Measurements from ENCODE around the gene SREBF1. TPM values are rescaled to one million over a fixed set of nuclear protein-coding genes. Genes with fewer than 3 reads are reported as not detected.

Gene SREBF1
- total and polyA plus RNA-seq, 10 of the 15 experiments (the other 5 are each of a cell fraction or from before 2014, with no cell fraction given): 1.4 to 84.6 (median 20.4) TPM

GRCh38 chr17:17812211-17813054 lies 24.4 kb downstream of the SREBF1 start (continued):
- peak; percentile 64; the same call in 1 of the 2 replicates for TF ChIP-seq ZBTB33 (IDR thresholded peaks at IDR 0.05)
- TF ChIP-seq RCOR1 (conservative IDR thresholded peaks at IDR 0.05; ENCODE audit: low read depth, low read length): no peak
- no peak for TF ChIP-seq NR2C1 (IDR thresholded peaks at IDR 0.05)
- TF ChIP-seq ZNF217 (IDR thresholded peaks at IDR 0.05): no peak
- TF ChIP-seq RFX5 (IDR thresholded peaks at IDR 0.05; ENCODE audit: low read depth, low read length): no peak
- no peak for TF ChIP-seq MEF2B (IDR thresholded peaks at IDR 0.05; ENCODE audit: partially characterized antibody, poor library complexity, severe bottlenecking)
- TF ChIP-seq POLR2AphosphoS2 (IDR thresholded peaks at IDR 0.05; ENCODE audit: low read depth, low read length): no peak; the same call in 1 of the 2 replicates
- TF ChIP-seq GABPA (IDR thresholded peaks at IDR 0.05; ENCODE audit: low read depth): no peak
- no peak for TF ChIP-seq ETV6 (conservative IDR thresholded peaks at IDR 0.05 in 1 of 2, IDR thresholded peaks at IDR 0.05 in 1 of 2; ENCODE audit: borderline replicate concordance in 1 of 2, low read depth in 1 of 2)
- TF ChIP-seq HDAC2 (IDR thresholded peaks at IDR 0.05): no peak
- 0 out of 2 replicates have a peak, but pooled peaks have one; percentile 20 for TF ChIP-seq DPF2 (IDR thresholded peaks at IDR 0.05)
- no peak for TF ChIP-seq ZBTB11 (CRISPR knock-in tag; IDR thresholded peaks at IDR 0.05)
- TF ChIP-seq TCF7 (IDR thresholded peaks at IDR 0.05; ENCODE audit: borderline replicate concordance): no peak
- TF ChIP-seq YBX1 (IDR thresholded peaks at IDR 0.05): no peak
- TF ChIP-seq SMC3 (IDR thresholded peaks at IDR 0.05; ENCODE audit: borderline replicate concordance, low read length): peak; percentile 95
- TF ChIP-seq FOXM1 (IDR thresholded peaks at IDR 0.05; ENCODE audit: low read depth, low read length): no peak
- 0 out of 2 replicates have a peak, but pooled peaks have one; percentile 33 for TF ChIP-seq SMARCA5 (IDR thresholded peaks at IDR 0.05)
- TF ChIP-seq ZNF274 (IDR thresholded peaks at IDR 0.05; ENCODE audit: insufficient read depth, insufficient read length): no peak
- TF ChIP-seq POLR2A (IDR thresholded peaks at IDR 0.05; ENCODE audit: low read depth, low read length): no peak
- TF ChIP-seq SREBF1 (IDR thresholded peaks at IDR 0.05; ENCODE audit: low read length): no peak
- TF ChIP-seq E2F8 (IDR thresholded peaks at IDR 0.05; ENCODE audit: low read depth, partially characterized antibody): no peak
- TF ChIP-seq STAT3 (IDR thresholded peaks at IDR 0.05; ENCODE audit: low read depth, low read length): no peak

Measured in GM12878 (cell line).